Ishikawa (cell line): Measurements from ENCODE around the gene MYBPH.

Experiments
- CEBPB ChIP-seq: IDR thresholded peaks from 2 replicates; pipeline ENCODE4 v1.6.1; 2012
- CREB1 ChIP-seq: IDR thresholded peaks from 2 replicates; pipeline ENCODE4 v1.6.1; 2012; ENCODE audit warnings: low read depth
- EGR1 ChIP-seq: IDR thresholded peaks from 2 replicates; pipeline ENCODE4 v1.6.1; 2012
- EP300 ChIP-seq: IDR thresholded peaks from 2 replicates; pipeline ENCODE4 v1.6.1; 2012; ENCODE audit warnings: borderline replicate concordance
- FOXM1 ChIP-seq: IDR thresholded peaks from 2 replicates; pipeline ENCODE4 v1.6.1; 2012; ENCODE audit warnings: low read depth, borderline replicate concordance
- MAX ChIP-seq: IDR thresholded peaks from 2 replicates; pipeline ENCODE4 v1.6.1; 2012
- NFIC ChIP-seq: IDR thresholded peaks from 2 replicates; pipeline ENCODE4 v1.6.1; 2012
- RAD21 ChIP-seq: IDR thresholded peaks from 2 replicates; pipeline ENCODE4 v1.6.1; 2012; ENCODE audit warnings: low read depth
- REST ChIP-seq: IDR thresholded peaks from 2 replicates; pipeline ENCODE4 v1.6.1; 2012; ENCODE audit warnings: low read depth, mild to moderate bottlenecking
- TAF1 ChIP-seq: IDR thresholded peaks from 2 replicates; pipeline ENCODE4 v1.6.1; 2012; ENCODE audit warnings: low read depth, mild to moderate bottlenecking
- TCF12 ChIP-seq: IDR thresholded peaks from 2 replicates; pipeline ENCODE4 v1.6.1; 2012; ENCODE audit warnings: low read depth
- TEAD4 ChIP-seq: IDR thresholded peaks from 2 replicates; pipeline ENCODE4 v1.6.1; 2012
- YY1 ChIP-seq: IDR thresholded peaks from 2 replicates; pipeline ENCODE4 v1.6.1; 2012; ENCODE audit warnings: low read depth
- ZBTB7A ChIP-seq: IDR thresholded peaks from 2 replicates; pipeline ENCODE4 v1.6.1; 2012; ENCODE audit warnings: low read depth
- TF ChIP-seq, protein P1 (sequence below): IDR thresholded peaks from 2 replicates; pipeline ENCODE4 v1.6.1; 2012

The MYBPH gene

GRCh38 chr1:203219171-203219570 is 43.5 kb upstream of the MYBPH start:
- no peak for TF ChIP-seq EGR1
- TF ChIP-seq CREB1, result no peak
- no peak for TF ChIP-seq TCF12
- no peak for TF ChIP-seq FOXM1

DNA sequence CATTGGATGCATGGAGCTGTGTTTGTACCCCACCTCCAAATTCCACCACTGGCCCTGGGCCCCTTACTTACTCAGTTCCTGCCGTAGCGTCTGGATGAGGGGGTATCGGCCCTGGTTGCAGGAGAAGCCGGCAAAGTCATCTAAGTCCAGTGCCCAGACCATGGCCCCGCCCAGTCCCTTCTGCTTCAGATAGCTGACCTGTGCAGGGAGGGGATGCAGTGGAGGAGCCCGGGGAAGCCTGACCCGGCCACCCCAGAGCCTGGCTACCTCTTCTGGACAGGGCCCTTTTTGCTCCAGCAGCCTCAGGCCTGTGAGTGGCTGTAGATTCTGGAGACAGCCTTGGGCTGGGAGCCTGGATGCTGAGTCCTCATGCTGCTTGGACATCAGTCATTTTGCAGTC is 42.0 kb upstream of the MYBPH start:
- TF ChIP-seq EGR1 (no peak), TCF12 (no peak), CEBPB (no peak), TEAD4 (no peak), TAF1 (no peak)
- TF ChIP-seq, protein P1, sequence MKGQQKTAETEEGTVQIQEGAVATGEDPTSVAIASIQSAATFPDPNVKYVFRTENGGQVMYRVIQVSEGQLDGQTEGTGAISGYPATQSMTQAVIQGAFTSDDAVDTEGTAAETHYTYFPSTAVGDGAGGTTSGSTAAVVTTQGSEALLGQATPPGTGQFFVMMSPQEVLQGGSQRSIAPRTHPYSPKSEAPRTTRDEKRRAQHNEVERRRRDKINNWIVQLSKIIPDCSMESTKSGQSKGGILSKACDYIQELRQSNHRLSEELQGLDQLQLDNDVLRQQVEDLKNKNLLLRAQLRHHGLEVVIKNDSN, result no peak

- TF ChIP-seq CREB1 (no peak), NFIC (no peak), TCF12 (no peak), ZBTB7A (no peak), EP300 (no peak), EGR1 (no peak), MAX (no peak), FOXM1 (no peak), REST (no peak), YY1 (no peak), TAF1 (no peak), TEAD4 (no peak)
These were observed 41.6 kb upstream of the MYBPH start for GRCh38 chr1:203217139-203217655.

DNA sequence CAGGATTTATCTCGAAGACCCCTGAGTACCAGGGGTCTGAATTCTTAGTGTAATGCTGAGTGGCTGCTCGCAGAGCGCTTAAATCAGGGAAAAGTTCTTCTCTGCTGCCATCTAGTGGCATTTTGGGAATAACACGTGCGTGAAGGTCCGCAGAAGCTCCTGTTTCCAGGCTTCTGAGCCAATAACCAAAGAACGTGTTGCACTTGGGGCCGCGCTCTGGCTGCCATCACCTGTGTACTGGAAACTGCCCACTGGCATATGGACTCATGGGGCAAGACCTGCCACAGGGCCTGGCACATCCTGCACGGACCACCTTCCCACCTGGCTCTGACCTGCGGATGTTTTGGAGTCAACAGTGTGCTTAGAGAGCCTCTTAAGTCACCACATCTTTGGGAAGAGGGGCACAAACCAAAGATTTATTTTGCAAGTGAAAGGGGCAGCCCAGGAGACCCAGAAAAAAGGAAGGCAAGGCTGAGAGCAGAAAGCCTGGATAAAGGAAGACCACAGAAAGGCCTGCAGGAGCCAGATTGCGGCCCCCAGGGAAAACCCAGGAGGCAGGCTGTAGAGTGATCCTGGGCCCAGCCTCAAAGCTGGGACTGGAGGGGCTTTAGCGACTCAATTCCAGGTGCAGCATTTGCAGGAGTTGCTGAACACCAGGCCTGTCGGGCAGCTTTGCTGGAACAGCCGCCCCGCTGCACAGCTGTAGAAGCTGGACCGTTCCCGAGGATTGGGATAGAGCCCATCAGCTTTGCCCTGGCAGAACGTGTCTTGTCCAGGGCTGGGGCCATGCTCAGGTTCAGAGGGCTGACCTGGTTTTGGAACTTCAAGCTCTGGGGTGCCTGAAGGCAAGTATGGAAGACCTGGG is 40.9 kb upstream of the MYBPH start:
- peak; percentile 74 for TF ChIP-seq MAX
- no peak for TF ChIP-seq CREB1
- peak; percentile 95 for TF ChIP-seq RAD21

GRCh38 chr1:203215573-203215972 is 39.9 kb upstream of the MYBPH start:
- no peak for TF ChIP-seq CEBPB
- TF ChIP-seq EGR1, result no peak
- TF ChIP-seq ZBTB7A, result no peak
- TF ChIP-seq NFIC, result no peak
- no peak for TF ChIP-seq REST

GRCh38 chr1:203214871-203215270 is 39.2 kb upstream of the MYBPH start:
- TF ChIP-seq EP300 (no peak), ZBTB7A (no peak), REST (no peak), FOXM1 (no peak)
